ENCODE data around the gene COL23A1. TPM values are rescaled to one million over a fixed set of nuclear protein-coding genes. Genes with fewer than 3 reads are reported as not detected.

Gene COL23A1
- total and polyA plus RNA-seq, 2 donors, result 0.87 to 0.90 TPM

GRCh38 chr5:178295589-178295988 lies 294.6 kb downstream of the COL23A1 start:
- no peak overlapping the region for H3K27ac ChIP-seq (ENCODE audit: low read depth)
- H3K36me3 ChIP-seq (ENCODE audit: insufficient read depth), result no peaks in the 10 kb centered on the region
- DNase-seq (ENCODE audit: extremely low spot score), result no peak
- no peak overlapping the region for H3K4me3 ChIP-seq (ENCODE audit: low read depth, low read length)
- no peaks in the 10 kb centered on the region for H3K4me1 ChIP-seq (ENCODE audit: insufficient read depth)

GRCh38 chr5:178293815-178294214 lies 296.4 kb downstream of the COL23A1 start:
- no peak for DNase-seq (ENCODE audit: extremely low spot score)
- 85% methylated on average over 7 of the region's 7 CpGs for WGBS
- H3K4me3 ChIP-seq (ENCODE audit: low read depth, low read length), result no peak overlapping the region
- H3K4me1 ChIP-seq (ENCODE audit: insufficient read depth), result no peaks in the 10 kb centered on the region
- no peak overlapping the region for H3K27ac ChIP-seq (ENCODE audit: low read depth)
- H3K36me3 ChIP-seq (ENCODE audit: insufficient read depth), result no peaks in the 10 kb centered on the region

GRCh38 chr5:178293400-178293799 lies 296.8 kb downstream of the COL23A1 start:
- WGBS, result 63% methylated on average over 6 of the region's 6 CpGs
- no peak for DNase-seq (ENCODE audit: extremely low spot score)
- Histone ChIP-seq H3K27ac (ENCODE audit: low read depth) (no peak overlapping the region), H3K36me3 (ENCODE audit: insufficient read depth) (no peaks in the 10 kb centered on the region), H3K4me1 (ENCODE audit: insufficient read depth) (no peaks in the 10 kb centered on the region), H3K4me3 (ENCODE audit: low read depth, low read length) (no peak overlapping the region)

- Histone ChIP-seq H3K27ac (ENCODE audit: low read depth) (no peak overlapping the region), H3K4me1 (ENCODE audit: insufficient read depth) (no peaks in the 10 kb centered on the region), H3K4me3 (ENCODE audit: low read depth, low read length) (no peak overlapping the region), H3K36me3 (ENCODE audit: insufficient read depth) (no peaks in the 10 kb centered on the region)
- no peak for DNase-seq (ENCODE audit: extremely low spot score)
- WGBS, result 87% methylated on average over 3 of the region's 3 CpGs
Observed at GRCh38 chr5:178292826-178293205, 297.4 kb downstream of the COL23A1 start.

GRCh38 chr5:178291969-178292825 lies 298.0 kb downstream of the COL23A1 start:
- Histone ChIP-seq H3K27ac (ENCODE audit: low read depth) (no peak overlapping the region), H3K4me1 (ENCODE audit: insufficient read depth) (no peaks in the 10 kb centered on the region), H3K36me3 (ENCODE audit: insufficient read depth) (no peaks in the 10 kb centered on the region), H3K4me3 (ENCODE audit: low read depth, low read length) (no peak overlapping the region)
- no peak for DNase-seq (ENCODE audit: extremely low spot score)
- 87% methylated on average over 15 of the region's 15 CpGs for WGBS

- 76% methylated on average over 13 of the region's 13 CpGs for WGBS
- H3K4me3 ChIP-seq (ENCODE audit: low read depth, low read length), result no peak overlapping the region
- DNase-seq (ENCODE audit: extremely low spot score), result no peak
- no peak overlapping the region for H3K27ac ChIP-seq (ENCODE audit: low read depth)
- H3K4me1 ChIP-seq (ENCODE audit: insufficient read depth), result no peaks in the 10 kb centered on the region
- no peaks in the 10 kb centered on the region for H3K36me3 ChIP-seq (ENCODE audit: insufficient read depth)
Observed at GRCh38 chr5:178291161-178291561, 299.0 kb downstream of the COL23A1 start.

- H3K27ac ChIP-seq (ENCODE audit: low read depth), result no peak overlapping the region
- WGBS, result 89% methylated on average over 7 of the region's 7 CpGs
- no peak for DNase-seq (ENCODE audit: extremely low spot score)
- no peaks in the 10 kb centered on the region for H3K36me3 ChIP-seq (ENCODE audit: insufficient read depth)
- H3K4me3 ChIP-seq (ENCODE audit: low read depth, low read length), result no peak overlapping the region
- H3K4me1 ChIP-seq (ENCODE audit: insufficient read depth), result no peaks in the 10 kb centered on the region
Observed at GRCh38 chr5:178290376-178290775, 299.8 kb downstream of the COL23A1 start.

- 67% methylated on average over 11 of the region's 11 CpGs for WGBS
- Histone ChIP-seq H3K4me3 (ENCODE audit: low read depth, low read length) (no peak overlapping the region), H3K4me1 (ENCODE audit: insufficient read depth) (no peaks in the 10 kb centered on the region), H3K27ac (ENCODE audit: low read depth) (no peak overlapping the region), H3K36me3 (ENCODE audit: insufficient read depth) (no peaks in the 10 kb centered on the region)
- DNase-seq (ENCODE audit: extremely low spot score), result no peak
Observed at GRCh38 chr5:178289438-178289837, 300.8 kb downstream of the COL23A1 start.

GRCh38 chr5:178288401-178289368 lies 301.5 kb downstream of the COL23A1 start:
- Histone ChIP-seq H3K36me3 (ENCODE audit: insufficient read depth) (no peaks in the 10 kb centered on the region), H3K4me3 (ENCODE audit: low read depth, low read length) (no peak overlapping the region), H3K4me1 (ENCODE audit: insufficient read depth) (no peaks in the 10 kb centered on the region), H3K27ac (ENCODE audit: low read depth) (no peak overlapping the region)
- 52% methylated on average over 21 of the region's 21 CpGs for WGBS
- no peak for DNase-seq (ENCODE audit: extremely low spot score)

GRCh38 chr5:178287791-178288105 lies 302.4 kb downstream of the COL23A1 start:
- Histone ChIP-seq H3K36me3 (ENCODE audit: insufficient read depth) (no peaks in the 10 kb centered on the region), H3K27ac (ENCODE audit: low read depth) (no peak overlapping the region), H3K4me3 (ENCODE audit: low read depth, low read length) (no peak overlapping the region), H3K4me1 (ENCODE audit: insufficient read depth) (no peaks in the 10 kb centered on the region)
- DNase-seq (ENCODE audit: extremely low spot score), result no peak
- 92% methylated on average over 10 of the region's 10 CpGs for WGBS

- DNase-seq (ENCODE audit: extremely low spot score), result no peak
- Histone ChIP-seq H3K4me3 (ENCODE audit: low read depth, low read length) (no peak overlapping the region), H3K27ac (ENCODE audit: low read depth) (no peak overlapping the region), H3K4me1 (ENCODE audit: insufficient read depth) (no peaks in the 10 kb centered on the region), H3K36me3 (ENCODE audit: insufficient read depth) (no peaks in the 10 kb centered on the region)
- 89% methylated on average over 20 of the region's 20 CpGs for WGBS
Observed at GRCh38 chr5:178287091-178287790, 303.0 kb downstream of the COL23A1 start.

GRCh38 chr5:178286226-178287090 lies 303.7 kb downstream of the COL23A1 start:
- Histone ChIP-seq H3K36me3 (ENCODE audit: insufficient read depth) (no peaks in the 10 kb centered on the region), H3K4me1 (ENCODE audit: insufficient read depth) (no peaks in the 10 kb centered on the region), H3K27ac (ENCODE audit: low read depth) (no peak overlapping the region), H3K4me3 (ENCODE audit: low read depth, low read length) (no peak overlapping the region)
- DNase-seq (ENCODE audit: extremely low spot score), result no peak
- WGBS, result 85% methylated on average over 34 of the region's 34 CpGs
